HG03025 (cell line): ENCODE results near the gene WHRN.
A peak's percentile ranks its signal among the peaks of the same experiment; 100 is the strongest.

Experiments
- ATAC-seq: cut with Tn5 transposase; IDR thresholded peaks from one replicate; pipeline ENCODE4 v1.9.1; 2021; ENCODE audit warnings: mild to moderate bottlenecking, moderate library complexity; ENCODE audit not compliant: unreplicated experiment, low FRiP score

Gene WHRN

GRCh38 chr9:114387680-114388356 is 117.5 kb downstream of the WHRN start, which contains the start of gene AKNA:
Gene AKNA, minus strand, starts transcription at chr9:114387982. Its CDS starts 6,649 bp downstream, at chr9:114381333.
- peak; percentile 29 for ATAC-seq

- ATAC-seq: no peak
Observed at GRCh38 chr9:114386886-114387679, 118.2 kb downstream of the WHRN start.

DNA sequence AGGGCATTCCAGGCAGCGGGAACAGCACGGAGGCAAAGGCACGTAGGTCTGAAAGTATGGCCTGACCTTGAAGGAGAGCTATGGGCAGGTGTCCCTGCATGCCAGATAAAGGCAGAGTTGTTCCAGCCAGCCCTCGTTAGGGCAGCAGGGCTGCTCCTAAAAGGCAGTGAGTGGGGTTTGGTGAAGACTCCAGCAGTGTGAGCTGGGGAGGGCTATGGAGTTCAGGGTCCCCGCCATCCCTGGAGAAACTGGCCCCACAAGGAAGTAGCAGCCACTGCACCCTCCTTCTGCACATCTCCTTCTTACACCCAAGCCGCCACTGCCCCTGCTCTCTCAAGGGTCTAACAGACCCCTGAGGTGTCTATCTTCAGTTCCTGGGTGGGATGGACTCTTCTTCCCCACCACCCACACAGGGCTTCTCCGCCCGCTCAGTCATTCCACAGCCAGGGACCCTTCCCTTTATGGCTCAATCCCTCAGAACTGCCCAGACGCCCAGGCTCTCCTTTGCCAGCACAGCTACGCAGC is 118.8 kb downstream of the WHRN start:
- ATAC-seq: no peak

- peak; percentile 72 for ATAC-seq
Observed at GRCh38 chr9:114385397-114386181, 119.7 kb downstream of the WHRN start.

DNA sequence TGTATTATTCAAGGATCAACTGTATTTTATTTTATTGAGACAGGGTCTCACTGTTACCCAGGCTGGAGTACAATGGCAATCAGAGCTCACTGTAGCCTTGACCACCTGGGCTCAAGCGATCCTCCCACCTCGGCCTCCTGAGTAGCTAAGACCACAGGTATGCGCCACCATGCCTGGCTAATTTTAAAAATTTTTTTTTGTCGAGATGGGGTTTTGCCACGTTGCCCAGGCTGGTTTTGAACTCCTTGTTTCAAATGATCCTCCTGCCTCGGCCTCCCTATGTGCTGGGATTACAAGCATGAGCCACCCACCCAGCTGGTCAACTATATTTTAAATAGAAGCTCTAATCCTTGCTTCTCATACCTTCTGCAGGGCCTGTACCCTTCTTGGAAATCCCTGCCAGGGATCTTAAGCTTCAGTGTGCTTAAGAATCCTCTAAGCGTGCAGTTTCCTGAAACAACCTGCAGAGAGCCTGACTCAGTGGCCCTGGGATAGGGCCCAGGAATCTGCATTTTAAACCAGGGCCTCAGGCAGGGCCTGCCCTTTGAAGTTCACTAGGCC is 120.4 kb downstream of the WHRN start:
- no peak for ATAC-seq

DNA sequence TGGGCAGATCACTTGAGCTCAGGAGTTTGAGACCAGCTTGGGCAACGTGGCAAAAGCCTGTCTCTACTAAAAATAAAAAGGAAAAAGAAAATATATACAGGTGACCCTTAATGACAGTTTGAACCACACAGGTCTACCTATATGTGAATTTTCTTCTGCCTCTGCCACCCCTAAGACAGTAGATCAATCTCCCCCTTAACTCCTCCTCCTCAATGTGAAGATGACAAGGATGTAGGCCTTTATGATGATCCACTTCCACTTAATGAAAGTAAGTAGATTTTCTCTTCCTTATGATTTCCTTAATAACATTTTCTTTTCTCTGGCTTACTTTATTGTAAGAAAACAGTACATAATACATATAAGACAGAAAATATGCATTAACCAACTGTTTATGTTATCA is 120.9 kb downstream of the WHRN start:
- ATAC-seq: no peak

DNA sequence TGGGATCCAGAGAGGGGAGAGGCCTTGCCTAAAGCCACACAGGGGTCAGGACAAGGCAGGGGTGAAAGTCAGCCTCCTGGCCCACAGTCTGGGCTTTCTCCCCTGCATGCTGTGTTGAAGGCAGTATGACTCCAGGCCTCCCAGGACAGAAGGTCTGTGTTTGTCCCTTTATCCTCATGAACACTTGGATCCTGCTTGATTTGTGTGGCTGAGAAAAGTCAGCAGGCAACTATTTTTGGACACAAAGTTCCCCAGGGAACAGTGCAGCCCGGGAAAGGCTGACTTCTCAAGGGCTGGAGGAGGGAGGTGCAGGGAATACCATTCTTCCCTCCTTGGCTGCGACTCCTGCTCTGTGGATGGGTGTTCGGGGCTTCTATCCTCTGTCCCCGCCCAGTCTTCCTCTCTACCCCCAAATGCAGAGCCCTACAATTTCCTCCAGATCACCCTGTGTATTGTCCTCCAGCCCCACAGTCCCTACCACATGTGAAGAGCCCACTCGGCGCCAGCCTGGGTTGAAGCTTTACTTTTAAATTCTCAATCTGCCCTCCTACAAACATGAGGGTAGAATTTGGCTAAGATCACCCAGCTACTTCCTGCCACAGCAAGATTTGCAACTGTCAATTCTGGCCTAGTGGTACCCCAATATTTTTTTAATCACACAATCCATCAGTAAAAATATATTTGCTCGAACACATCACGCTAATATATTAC is 121.6 kb downstream of the WHRN start:
- ATAC-seq: no peak

DNA sequence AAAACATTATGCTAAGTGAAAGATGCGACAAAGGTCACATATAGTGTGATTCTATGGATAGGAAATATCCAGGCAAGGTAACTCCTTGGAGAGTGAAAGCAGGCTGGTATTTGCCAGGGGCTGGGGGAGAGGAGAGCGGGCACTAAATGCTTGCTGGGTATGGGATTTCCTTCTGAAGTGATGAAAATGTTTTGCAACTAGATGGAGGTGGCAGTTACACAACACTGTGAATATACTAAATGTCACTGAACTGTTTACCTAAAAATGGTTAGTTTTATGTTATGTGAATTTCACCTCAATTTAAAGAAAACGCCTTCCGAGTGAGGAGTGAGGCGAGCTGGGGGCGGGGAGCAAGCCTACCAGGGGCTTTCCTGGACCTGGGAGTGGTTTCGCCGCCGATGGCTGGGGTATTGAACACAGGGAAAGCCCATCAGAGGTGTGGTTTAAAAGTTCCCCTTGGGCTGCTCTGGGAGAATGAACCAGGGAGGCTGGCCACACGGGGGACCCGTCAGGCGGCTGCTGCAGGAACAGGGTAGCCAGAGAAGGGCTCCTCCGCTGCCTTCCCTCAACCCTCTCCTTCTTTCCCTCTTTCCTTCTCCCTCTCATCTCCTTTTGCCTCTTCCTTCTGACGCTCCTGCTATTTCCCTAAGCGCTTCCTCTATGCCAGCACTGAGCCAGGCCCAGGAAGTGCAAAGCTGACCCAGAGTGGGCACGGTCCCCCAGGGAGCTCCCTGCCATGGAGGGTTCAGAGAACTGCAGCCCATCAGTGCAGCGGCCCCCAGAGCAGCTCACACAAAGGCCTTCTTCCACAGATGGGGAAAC is 122.4 kb downstream of the WHRN start:
- ATAC-seq: no peak

GRCh38 chr9:114378883-114379282 is 126.4 kb downstream of the WHRN start:
- ATAC-seq: no peak

- no peak for ATAC-seq
Observed at GRCh38 chr9:114378016-114378415, 127.3 kb downstream of the WHRN start.

DNA sequence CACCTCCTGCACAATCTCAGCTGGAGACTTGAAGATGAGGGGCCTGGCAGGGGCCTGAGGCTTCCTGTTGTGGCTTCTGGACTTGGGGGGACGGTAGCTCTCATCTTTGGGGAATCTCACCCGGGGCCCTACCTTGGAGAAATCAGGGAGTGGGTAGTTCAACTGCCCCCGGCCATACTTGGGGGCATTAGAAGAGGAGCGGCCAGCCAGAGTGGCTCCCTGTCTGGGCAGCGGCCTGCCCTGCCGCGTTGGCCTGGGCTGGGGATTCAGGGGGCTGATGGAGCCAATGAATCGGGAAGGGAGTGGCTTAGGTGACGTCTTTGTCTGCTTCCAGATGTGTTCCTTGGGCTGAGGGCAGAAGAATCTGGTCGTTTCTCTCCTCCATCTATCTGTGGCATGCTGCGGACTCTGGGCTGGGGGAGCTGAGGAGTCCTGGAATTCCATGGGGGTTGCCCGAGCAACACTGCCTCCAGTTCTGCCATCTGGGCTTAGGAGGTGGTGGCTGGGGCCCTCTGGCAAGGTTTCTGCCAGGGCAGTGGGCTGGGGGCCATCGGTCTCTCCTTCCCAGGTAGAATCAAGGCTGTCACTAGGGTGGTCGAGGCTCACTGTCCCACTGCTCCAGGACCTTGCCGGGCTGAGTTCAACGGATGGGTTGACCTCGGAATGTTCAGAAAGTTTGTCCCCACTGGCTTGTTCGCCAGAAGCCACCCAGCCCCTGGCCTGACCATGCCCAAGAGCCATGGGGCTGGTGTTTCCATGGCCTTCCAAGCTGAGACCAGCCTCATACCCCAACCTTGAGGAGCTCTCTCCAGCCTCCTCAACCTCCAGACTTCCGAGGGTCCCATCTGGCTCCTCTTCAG is 128.5 kb downstream of the WHRN start:
- no peak for ATAC-seq

DNA sequence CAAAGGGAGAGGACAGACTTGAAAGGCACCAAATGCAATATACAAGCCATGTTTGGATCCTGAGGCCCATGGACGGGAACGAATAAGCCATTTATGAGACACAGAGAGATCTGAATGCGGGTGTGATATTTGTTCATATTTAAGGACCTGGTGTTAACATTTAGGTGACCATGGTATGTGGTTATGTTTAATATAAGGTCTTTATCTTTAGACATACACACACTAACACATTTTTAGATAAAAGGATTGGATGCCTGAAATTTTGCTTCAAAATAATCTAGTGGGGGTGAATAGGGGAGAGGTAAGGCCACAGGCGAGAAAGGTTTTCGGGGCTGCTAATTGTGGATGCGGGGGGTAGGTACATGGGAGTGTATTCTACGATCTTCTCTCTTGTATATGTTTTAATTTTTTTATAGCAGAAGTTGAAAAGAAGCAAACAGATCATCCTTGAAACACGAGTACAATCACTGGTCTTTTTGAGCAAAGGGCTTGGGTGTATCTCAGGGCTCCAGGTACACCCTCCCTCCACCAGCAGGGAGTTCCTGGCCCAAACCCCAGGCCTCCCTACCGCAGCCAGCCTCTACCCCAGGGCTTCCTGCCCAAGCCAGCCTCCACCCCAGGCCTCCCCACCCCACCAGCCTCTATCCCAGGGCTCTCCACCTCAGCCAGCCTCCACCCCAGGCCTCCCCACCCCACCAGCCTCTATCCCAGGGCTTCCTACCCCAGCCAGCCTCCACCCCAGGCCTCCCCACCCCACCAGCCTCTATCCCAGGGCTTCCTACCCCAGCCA is 129.7 kb downstream of the WHRN start:
- no peak for ATAC-seq

DNA sequence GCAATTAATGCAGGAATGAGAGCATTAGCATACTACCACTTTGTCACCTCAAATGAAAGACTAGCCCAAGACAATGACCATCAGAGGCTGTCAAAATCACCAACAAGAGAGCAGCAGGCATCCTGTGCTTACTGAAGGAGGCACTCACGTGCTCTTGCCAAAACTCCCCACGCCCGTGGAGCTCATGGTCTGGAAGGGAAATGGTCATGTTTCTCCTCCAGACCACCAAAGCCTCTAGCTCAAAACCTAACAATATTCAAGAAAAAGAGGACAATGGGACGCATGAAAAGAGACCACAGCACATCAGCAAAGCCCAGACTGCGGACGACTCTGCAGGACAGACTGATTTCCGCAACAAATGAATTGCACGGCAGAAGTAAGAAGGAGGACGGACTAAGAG is 130.3 kb downstream of the WHRN start:
- ATAC-seq: no peak

DNA sequence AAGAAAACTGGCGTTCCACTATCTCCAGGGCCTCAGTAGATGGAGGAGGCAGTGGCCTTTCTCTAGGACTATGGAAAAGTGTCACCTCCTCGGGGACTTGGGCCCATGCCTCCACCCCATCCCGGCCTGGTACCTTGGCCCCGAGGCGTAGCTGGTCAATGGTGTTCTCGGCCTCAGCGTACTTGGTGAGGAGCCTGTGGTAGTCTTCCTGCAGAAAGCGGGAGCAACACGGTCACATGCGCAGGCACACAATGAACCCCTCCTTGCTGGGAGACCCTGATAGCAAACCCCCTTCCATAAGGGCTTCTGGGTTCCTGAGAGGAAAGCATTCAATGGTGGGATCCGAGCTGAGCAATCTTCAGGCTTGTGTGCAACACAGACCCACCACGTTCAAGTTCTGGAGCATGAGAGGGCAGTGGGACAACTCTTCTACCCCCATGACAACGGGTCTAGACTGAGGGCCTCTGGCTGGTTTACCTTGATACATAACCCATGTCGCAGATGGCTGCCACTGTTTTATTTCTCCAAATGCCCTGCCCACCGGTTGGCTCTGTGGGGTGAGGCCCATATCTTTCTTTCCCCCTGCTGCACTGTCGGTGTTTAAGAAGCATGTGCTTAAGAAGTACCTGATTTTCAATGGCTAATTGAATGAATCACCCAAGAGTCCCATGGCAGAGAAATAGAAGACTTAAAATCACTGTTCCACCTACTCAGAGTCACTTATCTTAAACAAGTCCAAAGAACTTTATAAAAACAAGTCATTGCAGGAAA is 131.1 kb downstream of the WHRN start:
- ATAC-seq: no peak

DNA sequence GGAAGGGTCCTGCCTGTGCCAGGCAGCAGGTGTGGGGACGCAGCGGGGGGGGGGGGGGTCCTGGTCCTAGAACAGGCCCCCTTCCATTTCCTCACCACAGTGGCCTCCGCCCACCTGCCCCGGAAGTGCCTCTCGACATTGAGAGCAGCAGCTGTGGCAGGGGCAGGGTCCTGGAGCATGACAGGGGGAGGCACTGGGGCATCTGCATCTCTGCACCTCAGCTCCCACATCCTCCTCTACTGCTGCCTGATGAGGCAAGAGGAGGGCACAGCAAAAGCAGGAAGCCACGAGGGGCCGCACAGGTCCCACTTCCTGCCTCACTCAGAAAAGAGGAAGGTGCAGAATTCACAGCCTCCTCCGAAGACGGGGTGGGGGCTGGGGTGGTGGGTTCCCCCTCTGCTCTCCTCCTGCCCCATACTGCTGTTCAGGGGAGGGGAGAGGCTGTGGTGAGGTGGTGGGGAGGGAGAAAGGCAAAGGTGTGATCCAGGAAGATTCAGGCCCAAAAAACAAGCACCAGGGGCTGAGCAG is 132.3 kb downstream of the WHRN start:
- peak; percentile 81 for ATAC-seq
